Measurements from ENCODE around the gene HOXA5.

The HOXA5 gene

DNA sequence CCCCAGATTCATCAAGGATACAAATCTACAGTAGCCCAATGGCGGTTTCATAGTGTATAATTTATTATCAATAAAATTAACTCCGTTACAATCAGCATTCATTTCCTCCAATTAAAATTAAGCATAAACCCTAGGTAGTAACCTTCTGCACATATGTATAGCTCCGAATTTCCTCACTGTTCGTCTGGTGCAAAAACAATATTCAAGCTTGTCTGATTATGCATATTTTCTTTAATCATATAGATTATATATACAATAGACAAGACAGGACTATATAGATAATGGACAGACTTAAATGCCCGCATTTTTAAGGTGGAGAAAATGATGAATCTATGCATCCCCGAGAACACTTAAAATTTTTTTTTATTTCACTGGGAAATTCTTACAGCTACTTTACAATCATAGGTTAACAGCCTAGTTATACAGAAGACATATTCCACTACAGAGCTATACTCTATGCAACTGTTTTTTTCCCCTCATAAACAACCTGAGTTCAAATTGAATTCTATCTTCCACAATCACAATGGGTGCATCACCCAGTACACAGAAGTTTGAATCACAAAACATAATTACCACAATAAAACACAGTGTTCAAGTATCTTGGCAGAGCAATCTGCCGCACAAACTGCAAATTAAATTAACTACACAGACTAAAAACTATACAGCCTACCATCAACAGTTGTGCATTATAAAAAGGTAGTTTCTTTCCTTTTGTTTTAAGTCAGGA is 19.2 kb upstream of the HOXA5 start:
- TF ChIP-seq, protein P1, sequence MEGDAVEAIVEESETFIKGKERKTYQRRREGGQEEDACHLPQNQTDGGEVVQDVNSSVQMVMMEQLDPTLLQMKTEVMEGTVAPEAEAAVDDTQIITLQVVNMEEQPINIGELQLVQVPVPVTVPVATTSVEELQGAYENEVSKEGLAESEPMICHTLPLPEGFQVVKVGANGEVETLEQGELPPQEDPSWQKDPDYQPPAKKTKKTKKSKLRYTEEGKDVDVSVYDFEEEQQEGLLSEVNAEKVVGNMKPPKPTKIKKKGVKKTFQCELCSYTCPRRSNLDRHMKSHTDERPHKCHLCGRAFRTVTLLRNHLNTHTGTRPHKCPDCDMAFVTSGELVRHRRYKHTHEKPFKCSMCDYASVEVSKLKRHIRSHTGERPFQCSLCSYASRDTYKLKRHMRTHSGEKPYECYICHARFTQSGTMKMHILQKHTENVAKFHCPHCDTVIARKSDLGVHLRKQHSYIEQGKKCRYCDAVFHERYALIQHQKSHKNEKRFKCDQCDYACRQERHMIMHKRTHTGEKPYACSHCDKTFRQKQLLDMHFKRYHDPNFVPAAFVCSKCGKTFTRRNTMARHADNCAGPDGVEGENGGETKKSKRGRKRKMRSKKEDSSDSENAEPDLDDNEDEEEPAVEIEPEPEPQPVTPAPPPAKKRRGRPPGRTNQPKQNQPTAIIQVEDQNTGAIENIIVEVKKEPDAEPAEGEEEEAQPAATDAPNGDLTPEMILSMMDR (IDR thresholded peaks at IDR 0.05; ENCODE audit: extremely low read depth, missing control alignments), result no peak
- no peak for DNase-seq (ENCODE audit: low spot score)

- TF ChIP-seq, protein P1 (IDR thresholded peaks at IDR 0.05; ENCODE audit: extremely low read depth, missing control alignments), result no peak
- no peak for DNase-seq (ENCODE audit: low spot score)
These were observed 18.5 kb upstream of the HOXA5 start for GRCh38 chr7:27161721-27162560.

DNA sequence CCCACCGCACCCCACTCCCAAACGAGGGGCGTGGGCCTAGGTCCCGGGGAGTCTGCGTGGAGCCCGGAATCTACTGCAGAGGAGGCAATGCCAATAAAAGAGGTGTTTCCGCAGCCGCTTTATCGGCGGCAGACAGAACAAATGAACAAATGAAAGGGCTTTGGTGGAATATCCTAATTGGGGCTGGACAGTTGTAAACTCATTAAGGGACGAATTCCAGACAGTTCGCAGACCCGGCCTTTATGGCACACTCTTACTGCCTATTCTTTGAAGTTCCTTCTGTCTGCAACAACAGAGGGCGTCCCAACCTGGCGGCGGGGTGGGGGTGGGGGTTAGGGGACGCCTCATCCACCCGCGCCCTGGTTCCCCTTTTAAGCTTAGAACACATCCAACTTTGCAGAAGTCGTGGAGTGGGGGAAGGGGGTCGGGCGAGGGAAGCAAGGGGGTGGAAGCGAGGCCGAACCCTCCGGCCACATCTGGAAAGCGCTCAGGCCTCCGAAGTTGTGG is 17.8 kb upstream of the HOXA5 start:
- TF ChIP-seq, protein P1 (IDR thresholded peaks at IDR 0.05; ENCODE audit: extremely low read depth, missing control alignments), result no peak
- DNase-seq (ENCODE audit: low spot score), result no peak

DNA sequence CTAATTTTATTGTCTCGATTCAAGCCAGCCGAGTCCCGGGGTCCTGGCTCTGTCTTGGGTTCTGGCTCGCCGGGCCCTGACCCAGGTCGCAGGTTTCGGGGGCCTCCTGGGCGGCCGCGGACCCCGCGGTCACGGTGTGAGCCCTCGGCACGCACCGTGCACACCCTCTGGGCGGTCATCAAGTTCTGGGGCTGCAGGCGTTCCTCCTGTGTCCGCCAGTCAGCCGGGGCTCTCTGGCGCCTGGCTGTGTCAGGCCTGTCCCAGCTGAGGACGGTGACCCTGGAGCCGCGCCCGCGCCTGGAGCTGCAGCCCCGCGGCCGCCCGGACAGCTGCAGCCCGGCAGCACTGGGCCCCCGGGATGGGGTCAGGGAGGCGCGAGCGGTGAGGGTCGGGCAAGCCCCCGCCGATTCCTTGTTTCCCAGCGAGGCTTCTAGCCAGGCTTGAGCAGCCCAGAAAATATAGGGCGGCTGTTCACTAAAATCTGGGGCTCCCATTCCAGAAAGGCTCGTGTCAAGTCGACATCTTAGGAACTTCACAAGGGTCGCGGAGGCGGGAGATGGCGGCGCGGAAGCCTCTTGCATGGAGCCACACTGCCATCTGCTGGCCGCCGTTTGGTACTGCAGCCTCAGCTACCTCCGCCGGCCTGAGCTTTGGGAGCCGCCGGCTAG is 17.2 kb upstream of the HOXA5 start:
- TF ChIP-seq, protein P1 (IDR thresholded peaks at IDR 0.05; ENCODE audit: extremely low read depth, missing control alignments), result peak; percentile 98
- DNase-seq (ENCODE audit: low spot score), result peak; percentile 91

DNA sequence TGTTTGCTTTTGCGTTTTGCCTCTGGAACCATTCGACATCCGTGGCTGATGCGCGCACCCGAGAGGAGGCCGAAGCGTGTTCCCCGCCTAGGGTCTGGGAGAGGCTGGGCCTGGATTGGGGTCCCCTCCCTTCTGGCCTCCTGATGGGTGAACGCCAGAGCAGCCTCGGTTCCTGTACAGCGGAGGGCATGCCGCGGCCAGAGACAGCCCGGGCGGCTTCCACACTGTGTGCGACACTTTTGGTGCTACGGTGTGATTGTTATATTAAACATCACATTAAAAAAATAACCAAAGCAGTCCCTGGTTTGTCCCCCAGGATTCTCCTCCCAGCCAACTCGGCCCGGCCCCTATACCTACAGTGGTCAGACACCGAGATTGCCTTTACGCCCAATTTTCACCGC is 16.7 kb upstream of the HOXA5 start:
- TF ChIP-seq, protein P1 (IDR thresholded peaks at IDR 0.05; ENCODE audit: extremely low read depth, missing control alignments), result no peak
- DNase-seq (ENCODE audit: low spot score), result no peak

- DNase-seq (ENCODE audit: low spot score), result no peak
- TF ChIP-seq, protein P1 (IDR thresholded peaks at IDR 0.05; ENCODE audit: extremely low read depth, missing control alignments), result no peak
These were observed 16.0 kb upstream of the HOXA5 start for GRCh38 chr7:27159266-27160144.
